HEK293 (cell line): ENCODE data around the gene CTSF.
"Not testable (repeated sequence)": the region's sequence is repeated elsewhere in the genome, so short reads cannot be mapped to it uniquely, and the experiment has no call there.

Experiments
- CTCF ChIA-PET: fragments of 350-600 bp; formaldehyde crosslinking; extraction: SDS; loops from one replicate; lab custom pipeline; 2021; ENCODE audit warnings: antibody characterized with exemption; lab: Yijun Ruan, JAX
- POLR2A ChIA-PET: fragments of 300-600 bp; formaldehyde crosslinking; extraction: SDS; loops from one replicate; lab custom pipeline; 2020; ENCODE audit warnings: antibody characterized with exemption, inconsistent platforms; lab: Yijun Ruan, JAX
- H3K27ac ChIP-seq: fragments of 200-500 bp; sonication (Bioruptor generic); 2 replicates; pipeline ENCODE4 v1.5.1; 2014; ENCODE audit warnings: low read depth, low read length, control low read depth, inconsistent platforms; ENCODE audit errors: extremely low read depth
- H3K36me3 ChIP-seq, 2 experiments: fragments of 200-500 bp in 1 of 2; sonication (Bioruptor generic) in 1 of 2; 1 replicate in 1 of 2; 2 replicates in 1 of 2; pipeline ENCODE4 v1.5.1; 2014 to 2017; ENCODE audit warnings: inconsistent platforms in 2 of 2, low read length in 2 of 2; ENCODE audit not compliant: control insufficient read depth in 2 of 2, insufficient read depth in 1 of 2
- H3K4me1 ChIP-seq: fragments of 200-500 bp; sonication (Bioruptor generic); 2 replicates; pipeline ENCODE4 v1.5.1; 2014; ENCODE audit warnings: mild to moderate bottlenecking, low read length, inconsistent platforms; ENCODE audit not compliant: control insufficient read depth, insufficient read depth
- H3K4me3 ChIP-seq: 2 replicates; pipeline ENCODE4 v1.5.1; 2011; ENCODE audit warnings: low read depth, mild to moderate bottlenecking, control low read depth, low read length, moderate library complexity
- H3K9me3 ChIP-seq: fragments of 200-500 bp; sonication (Bioruptor generic); 2 replicates; pipeline ENCODE4 v1.5.1; 2014; ENCODE audit warnings: low read depth, low read length, inconsistent platforms; ENCODE audit not compliant: control insufficient read depth, insufficient read depth
- AEBP2 ChIP-seq: fragments of 450-650 bp; formaldehyde crosslinking; IDR thresholded peaks from 2 replicates; pipeline ENCODE4 v1.5.1; 2016; ENCODE audit warnings: missing biosample characterization, missing genetic modification characterization, borderline replicate concordance
- PBX3 ChIP-seq: sonication (generic); formaldehyde crosslinking; IDR thresholded peaks from 2 replicates; pipeline ENCODE4 v1.8.1; 2022; ENCODE audit warnings: mild to moderate bottlenecking, moderate library complexity, missing genetic modification reagents
- PRDM1 ChIP-seq: fragments of 450-650 bp; formaldehyde crosslinking; IDR thresholded peaks from 2 replicates; pipeline ENCODE4; 2016; ENCODE audit warnings: missing biosample characterization, missing genetic modification characterization
- SP7 ChIP-seq: fragments of 450-650 bp; formaldehyde crosslinking; IDR thresholded peaks from 2 replicates; pipeline ENCODE4 v1.5.1; 2016; ENCODE audit warnings: missing biosample characterization, missing genetic modification characterization
- TSHZ1 ChIP-seq: fragments of 450-650 bp; formaldehyde crosslinking; IDR thresholded peaks from 2 replicates; pipeline ENCODE4 v1.5.1; 2016; ENCODE audit warnings: missing biosample characterization, missing genetic modification characterization, borderline replicate concordance
- ZBTB11 ChIP-seq: fragments of 450-650 bp; formaldehyde crosslinking; conservative IDR thresholded peaks from 2 replicates; pipeline ENCODE4 v1.5.1; 2016; ENCODE audit warnings: low read depth, missing biosample characterization, missing genetic modification characterization
- ZBTB48 ChIP-seq: fragments of 450-650 bp; formaldehyde crosslinking; IDR thresholded peaks from 2 replicates; pipeline ENCODE4 v1.5.1; 2016; ENCODE audit warnings: missing biosample characterization, missing genetic modification characterization
- ZFHX2 ChIP-seq: fragments of 450-650 bp; formaldehyde crosslinking; conservative IDR thresholded peaks from 2 replicates; pipeline ENCODE4 v1.5.1; 2016; ENCODE audit warnings: missing biosample characterization, missing genetic modification characterization
- ZNF175 ChIP-seq: fragments of 450-650 bp; formaldehyde crosslinking; IDR thresholded peaks from 2 replicates; pipeline ENCODE4 v1.5.1; 2016; ENCODE audit warnings: missing biosample characterization, missing genetic modification characterization
- ZNF518A ChIP-seq: fragments of 450-650 bp; formaldehyde crosslinking; conservative IDR thresholded peaks from 2 replicates; pipeline ENCODE4 v1.5.1; 2016; ENCODE audit warnings: low read depth, missing biosample characterization, missing genetic modification characterization
- ZNF558 ChIP-seq: fragments of 450-650 bp; formaldehyde crosslinking; IDR thresholded peaks from 2 replicates; pipeline ENCODE4 v1.5.1; 2016; ENCODE audit warnings: missing biosample characterization, missing genetic modification characterization
- ZNF626 ChIP-seq: fragments of 450-650 bp; sonication (Bioruptor Pico); formaldehyde crosslinking; IDR thresholded peaks from 2 replicates; pipeline ENCODE4 v1.5.1; 2018; ENCODE audit warnings: missing biosample characterization, missing genetic modification characterization, inconsistent platforms
- ZSCAN18 ChIP-seq: fragments of 450-650 bp; formaldehyde crosslinking; IDR thresholded peaks from 2 replicates; pipeline ENCODE4 v1.5.1; 2016; ENCODE audit warnings: missing biosample characterization, missing genetic modification characterization

The CTSF gene

GRCh38 chr11:66589996-66590675 lies 21.7 kb upstream of the CTSF start (continued):
- TF ChIP-seq TSHZ1 (tag by site-specific recombination), result no peak
- TF ChIP-seq AEBP2, result no peak
- no peak for TF ChIP-seq PRDM1 (tag by site-specific recombination)
- TF ChIP-seq PBX3 (CRISPR knock-in tag), result no peak
- no peak for TF ChIP-seq ZNF518A (tag by site-specific recombination)

GRCh38 chr11:66589315-66589714 lies 20.9 kb upstream of the CTSF start:
- H3K9me3 ChIP-seq, H3K27ac ChIP-seq, H3K36me3 ChIP-seq, POLR2A ChIA-PET, H3K4me1 ChIP-seq, H3K4me3 ChIP-seq: not testable (repeated sequence)
- CTCF ChIA-PET, result interaction anchor here (0.6 to 4.5 kb wide), 3 partner anchors 9 to 330 kb away, joined by 3 to 49 read pairs (median 3); no protein-coding TSS in a partner anchor

- no peaks in the 10 kb centered on the region for H3K4me1 ChIP-seq
- no peaks in the 10 kb centered on the region for H3K9me3 ChIP-seq
- no peak overlapping the region for H3K27ac ChIP-seq
- H3K36me3 ChIP-seq, result no peaks in the 10 kb centered on the region
- CTCF ChIA-PET, result interaction anchor here (1.1 kb wide), 1 partner anchor 8 kb away, joined by 3 read pairs; no protein-coding TSS in a partner anchor
- POLR2A ChIA-PET, result interaction anchor here (1.2 kb wide), 1 partner anchor 31 kb away, joined by 3 read pairs; no protein-coding TSS in a partner anchor
- H3K4me3 ChIP-seq, result no peak overlapping the region
- TF ChIP-seq ZNF175 (tag by site-specific recombination), result no peak
- no peak for TF ChIP-seq SP7 (tag by site-specific recombination)
- TF ChIP-seq ZBTB11 (tag by site-specific recombination), result no peak
- no peak for TF ChIP-seq ZSCAN18 (tag by site-specific recombination)
- no peak for TF ChIP-seq ZBTB48 (tag by site-specific recombination)
- no peak for TF ChIP-seq ZNF626 (tag by site-specific recombination)
- no peak for TF ChIP-seq ZFHX2 (tag by site-specific recombination)
- TF ChIP-seq ZNF558 (tag by site-specific recombination), result no peak
Measured at GRCh38 chr11:66586136-66586535, 17.7 kb upstream of the CTSF start.
